ENCODE results near the gene BEND6. TPM values are rescaled to one million over a fixed set of nuclear protein-coding genes. Genes with fewer than 3 reads are reported as not detected.

BEND6 gene
- total and polyA plus RNA-seq, 7 donors, result 0.14 to 1.1 (median 0.30) TPM

- WGBS, 3 donors, result 68 to 76% (median 72%) methylated on average over 5 of the region's 5 CpGs
- Histone ChIP-seq H3K27ac (no peak overlapping the region), H3K27me3 (ENCODE audit: insufficient read depth in 3 of 3, low read length in 2 of 3) (no peaks in the 10 kb centered on the region), H3K36me3 (ENCODE audit: insufficient read depth in 1 of 2, low read depth in 1 of 2) (peaks cover 2 to 44% of the 10 kb centered on the region in 2 donors), H3K4me1 (peaks cover 3% of the 10 kb centered on the region), H3K9me3 (no peaks in the 10 kb centered on the region), H3K4me3 (no peak overlapping the region)
- no peak for TF ChIP-seq CTCF (IDR thresholded peaks at IDR 0.05)
- no peak for ATAC-seq
- intact Hi-C loops (cut with DNase I), result loop anchor here in 1 of 2 donors (5.0 to 10.0 kb wide), 2 partner anchors 44 to 266 kb away; partner anchors contain the start of genes PRIM2 and ZNF451
- no peak for DNase-seq
Observed at GRCh38 chr6:57048577-57048976, 93.7 kb downstream of the BEND6 start.

- Histone ChIP-seq H3K4me1 (no peaks in the 10 kb centered on the region), H3K27me3 (ENCODE audit: insufficient read depth in 3 of 3, low read length in 2 of 3) (no peaks in the 10 kb centered on the region), H3K36me3 (ENCODE audit: insufficient read depth in 1 of 2, low read depth in 1 of 2) (peaks cover 0 to 78% of the 10 kb centered on the region in 2 donors), H3K27ac (no peak overlapping the region), H3K9me3 (no peaks in the 10 kb centered on the region), H3K4me3 (no peak overlapping the region)
- ATAC-seq (no peak), DNase-seq (no peak)
- intact Hi-C loops (cut with DNase I), result no loop called here
- WGBS, 3 donors, result 77 to 82% (median 78%) methylated on average over 3 of the region's 3 CpGs
- no peak for TF ChIP-seq CTCF (IDR thresholded peaks at IDR 0.05)
Observed at GRCh38 chr6:57063847-57064246, 108.9 kb downstream of the BEND6 start.

GRCh38 chr6:57064809-57065208 is 109.9 kb downstream of the BEND6 start:
- ATAC-seq (no peak), DNase-seq (no peak)
- Histone ChIP-seq H3K27ac (no peak overlapping the region), H3K4me1 (no peaks in the 10 kb centered on the region), H3K4me3 (no peak overlapping the region), H3K36me3 (ENCODE audit: insufficient read depth in 1 of 2, low read depth in 1 of 2) (peaks cover 0 to 68% of the 10 kb centered on the region in 2 donors), H3K9me3 (no peaks in the 10 kb centered on the region), H3K27me3 (ENCODE audit: insufficient read depth in 3 of 3, low read length in 2 of 3) (no peaks in the 10 kb centered on the region)
- WGBS, 3 donors, result 66 to 79% (median 77%) methylated on average over 1 of the region's 1 CpG
- no peak for TF ChIP-seq CTCF (IDR thresholded peaks at IDR 0.05)
- intact Hi-C loops (cut with DNase I), result no loop called here

GRCh38 chr6:57068061-57068460 is 113.2 kb downstream of the BEND6 start:
- Histone ChIP-seq H3K27me3 (ENCODE audit: insufficient read depth in 3 of 3, low read length in 2 of 3) (no peaks in the 10 kb centered on the region), H3K4me1 (no peaks in the 10 kb centered on the region), H3K9me3 (no peaks in the 10 kb centered on the region), H3K4me3 (no peak overlapping the region), H3K27ac (no peak overlapping the region), H3K36me3 (ENCODE audit: insufficient read depth in 1 of 2, low read depth in 1 of 2) (peaks cover 0 to 44% of the 10 kb centered on the region in 2 donors)
- TF ChIP-seq CTCF (IDR thresholded peaks at IDR 0.05), result no peak
- WGBS, 3 donors, result 97% methylated on average over 1 of the region's 1 CpG
- DNase-seq (no peak), ATAC-seq (no peak)
- intact Hi-C loops (cut with DNase I), result no loop called here

GRCh38 chr6:57069228-57069627 is 114.3 kb downstream of the BEND6 start:
- TF ChIP-seq CTCF (IDR thresholded peaks at IDR 0.05), result no peak
- Histone ChIP-seq H3K27ac (no peak overlapping the region), H3K9me3 (no peaks in the 10 kb centered on the region), H3K4me1 (no peaks in the 10 kb centered on the region), H3K4me3 (no peak overlapping the region), H3K36me3 (ENCODE audit: insufficient read depth in 1 of 2, low read depth in 1 of 2) (peaks cover 3 to 39% of the 10 kb centered on the region in 2 donors), H3K27me3 (ENCODE audit: insufficient read depth in 3 of 3, low read length in 2 of 3) (no peaks in the 10 kb centered on the region)
- WGBS, 3 donors, result 69 to 73% (median 70%) methylated on average over 4 of the region's 4 CpGs
- intact Hi-C loops (cut with DNase I), result no loop called here
- ATAC-seq (no peak), DNase-seq (no peak)

Data from psoas muscle (tissue), 8 donors.